CD14-positive monocyte (primary cell): Measurements from ENCODE around the gene APOBEC3A. TPM values are rescaled to one million over a fixed set of nuclear protein-coding genes. Genes with fewer than 3 reads are reported as not detected.
A peak's percentile ranks its signal among the peaks of the same experiment; 100 is the strongest.

Source experiments
- DNase-seq, 3 donors: peaks; one replicate each; pipeline ENCODE4 v3.0.0-alpha.2; 2011 to 2022
- H2AFZ ChIP-seq: 2 replicates; pipeline ENCODE4 v1.6.0; 2012; ENCODE audit warnings: mild to moderate bottlenecking, low read depth, low read length, inconsistent platforms; ENCODE audit not compliant: insufficient read depth, poor library complexity, severe bottlenecking
- H3K27ac ChIP-seq, 2 donors: 1 replicate in 1 of 2; 2 replicates in 1 of 2; pipeline ENCODE4 v1.5.1; 2012 to 2013; ENCODE audit warnings: low read length in 2 of 2, control low read depth in 1 of 2, inconsistent platforms in 1 of 2, low read depth in 1 of 2, mild to moderate bottlenecking in 1 of 2
- H3K27me3 ChIP-seq, 2 donors: one replicate each; pipeline versions ENCODE4 v1.6.0 to v1.6.1; 2011 to 2013; ENCODE audit warnings: low read length in 2 of 2; ENCODE audit not compliant: control insufficient read depth in 2 of 2, insufficient read depth in 2 of 2
- H3K36me3 ChIP-seq, 2 donors: replicated peaks in 1 of 2; 1 replicate in 1 of 2; 2 replicates in 1 of 2; pipeline versions ENCODE4 v1.5.1 to v1.6.1; 2012 to 2013; ENCODE audit warnings: low read length in 2 of 2, control low read depth in 1 of 2, inconsistent platforms in 1 of 2, mild to moderate bottlenecking in 1 of 2; ENCODE audit not compliant: insufficient read depth in 2 of 2, control insufficient read depth in 1 of 2
- H3K4me1 ChIP-seq, 2 donors: 1 replicate in 1 of 2; 2 replicates in 1 of 2; pipeline versions ENCODE4 v1.5.1 to v1.6.1; 2012 to 2013; ENCODE audit warnings: low read length in 2 of 2, control low read depth in 1 of 2, inconsistent platforms in 1 of 2, mild to moderate bottlenecking in 1 of 2, moderate library complexity in 1 of 2; ENCODE audit not compliant: insufficient read depth in 2 of 2, control insufficient read depth in 1 of 2
- H3K4me2 ChIP-seq: replicated peaks from 2 replicates; pipeline ENCODE3; 2012; ENCODE audit warnings: low read length, moderate library complexity, mild to moderate bottlenecking; ENCODE audit not compliant: poor library complexity, severe bottlenecking; ENCODE audit errors: extremely low read depth
- H3K4me3 ChIP-seq, 3 experiments: fragments of 200-600 bp in 1 of 3; sonication (generic) in 1 of 3; replicated peaks in 1 of 3; 1 replicate in 2 of 3; 2 replicates in 1 of 3; pipeline ENCODE4 v1.5.1; 2011 to 2013; ENCODE audit warnings: low read length in 3 of 3, mild to moderate bottlenecking in 3 of 3, control low read depth in 2 of 3, low read depth in 2 of 3, inconsistent platforms in 1 of 3, moderate library complexity in 1 of 3
- H3K79me2 ChIP-seq: 2 replicates; pipeline ENCODE4 v1.6.0; 2012; ENCODE audit warnings: mild to moderate bottlenecking, control low read depth, inconsistent platforms, low read length, moderate library complexity; ENCODE audit not compliant: insufficient read depth
- H3K9ac ChIP-seq: 2 replicates; pipeline ENCODE4 v1.6.0; 2017; ENCODE audit warnings: low read length, mild to moderate bottlenecking; ENCODE audit not compliant: insufficient read depth, poor library complexity, severe bottlenecking
- H3K9me3 ChIP-seq, 2 donors: replicated peaks in 1 of 2; 1 replicate in 1 of 2; 2 replicates in 1 of 2; pipeline versions ENCODE4 v1.5.1 to v1.6.1; 2012 to 2013; ENCODE audit warnings: low read length in 2 of 2, control low read depth in 1 of 2; ENCODE audit not compliant: control insufficient read depth in 1 of 2, insufficient read depth in 1 of 2
- H4K20me1 ChIP-seq: 2 replicates; pipeline ENCODE4 v1.6.0; 2012; ENCODE audit warnings: mild to moderate bottlenecking, low read length, control low read depth, moderate library complexity; ENCODE audit not compliant: insufficient read depth
- H3K27ac Mint-ChIP-seq, 7 donors: one replicate each; pipeline ENCODE4 v1.8.0; 2020; ENCODE audit warnings: mild to moderate bottlenecking in 7 of 7, mixed read lengths in 7 of 7, moderate library complexity in 6 of 7, inconsistent platforms in 2 of 7
- H3K27me3 Mint-ChIP-seq, 3 donors: one replicate each; pipeline ENCODE4 v1.8.0; 2021 to 2022; ENCODE audit warnings: low read depth in 3 of 3, mild to moderate bottlenecking in 3 of 3, mixed read lengths in 3 of 3, moderate library complexity in 3 of 3, inconsistent platforms in 1 of 3
- H3K36me3 Mint-ChIP-seq, 2 donors: one replicate each; pipeline ENCODE4 v1.8.0; 2020; ENCODE audit warnings: mixed read lengths in 2 of 2, inconsistent platforms in 1 of 2, mild to moderate bottlenecking in 1 of 2
- H3K4me1 Mint-ChIP-seq: one replicate; pipeline ENCODE4 v1.8.0; 2020; ENCODE audit warnings: mild to moderate bottlenecking, mixed read lengths
- H3K4me3 Mint-ChIP-seq, 2 donors: one replicate each; pipeline ENCODE4 v1.8.0; 2020; ENCODE audit warnings: mild to moderate bottlenecking in 2 of 2, mixed read lengths in 2 of 2, moderate library complexity in 1 of 2
- H3K9me3 Mint-ChIP-seq, 7 donors: one replicate each; pipeline ENCODE4 v1.8.0; 2020 to 2022; ENCODE audit warnings: mixed read lengths in 7 of 7, mild to moderate bottlenecking in 6 of 7, moderate library complexity in 6 of 7, inconsistent platforms in 2 of 7
- CTCF ChIP-seq: fragments of 200-600 bp; IDR thresholded peaks from one replicate; pipeline ENCODE4 v1.8.0; 2022; ENCODE audit warnings: antibody characterized with exemption, mild to moderate bottlenecking
- WGBS: methylation state at CpG from one replicate; pipeline ENCODE4 v1.1.5; 2013; ENCODE audit warnings: missing lambda C conversion rate; ENCODE audit not compliant: insufficient coverage; 5-methylcytosine and 5-hydroxymethylcytosine counted together
- intact Hi-C, 2 donors: fragments of 100-400 bp; cut with micrococcal nuclease; formaldehyde crosslinking; loops; one replicate each; pipeline versions ENCODE4 v1.15.0 to v1.15.1; 2023
- polyA plus RNA-seq, 3 donors: library from polyadenylated mRNA; depleted of rRNA in 1 of 3; unstranded in 2 of 3; stranded (reverse) in 1 of 3; fragments of 300-500 nt in 2 of 3; fragments of >200 nt in 1 of 3; fragmentation: Illumina TruSeq in 2 of 3; gene quantifications; 1 replicate in 2 of 3; 2 replicates in 1 of 3; pipeline ENCODE4 v1.2.3, GENCODE V29; 2012 to 2021

Gene APOBEC3A
- polyA plus RNA-seq, 3 donors, result 233 to 845 (median 247) TPM

GRCh38 chr22:38971791-38972190, 14.4 kb downstream of the APOBEC3A start:
- peaks cover 0 to 5% (median 2%) of the 10 kb centered on the region in 7 donors for H3K9me3 Mint-ChIP-seq
- H3K36me3 Mint-ChIP-seq, result peaks cover 5 to 12% of the 10 kb centered on the region in 2 donors
- Histone ChIP-seq H3K36me3 (no peaks in the 10 kb centered on the region), H3K4me3 (peak overlapping the region in 1 of 3 experiments; percentile 37), H3K9ac (no peak overlapping the region), H3K27me3 (no peaks in the 10 kb centered on the region), H3K27ac (peak overlapping the region; percentile 25 to 66), H2AFZ (no peak overlapping the region), H3K4me2 (peak overlapping the region; percentile 6), H4K20me1 (no peaks in the 10 kb centered on the region), H3K9me3 (no peaks in the 10 kb centered on the region), H3K4me1 (peaks cover 70 to 74% of the 10 kb centered on the region in 2 donors), H3K79me2 (no peaks in the 10 kb centered on the region)
- intact Hi-C loops, result loop anchor here (2.0 to 5.0 kb wide), 2 partner anchors 34 to 45 kb away; no protein-coding TSS in a partner anchor
- H3K27me3 Mint-ChIP-seq, result peaks cover 4 to 12% (median 4%) of the 10 kb centered on the region in 3 donors
- 85% methylated on average over 3 of the region's 3 CpGs for WGBS
- DNase-seq, result no peak
- H3K4me1 Mint-ChIP-seq, result peaks cover 69% of the 10 kb centered on the region
- TF ChIP-seq CTCF, result no peak
- H3K4me3 Mint-ChIP-seq, result no peak overlapping the region
- H3K27ac Mint-ChIP-seq, result peak overlapping the region in 6 of 7 donors; percentile 56 to 93 (median 85)

- peak overlapping the region; percentile 56 to 62 for H3K4me3 Mint-ChIP-seq
- peaks cover 3 to 12% (median 4%) of the 10 kb centered on the region in 3 donors for H3K27me3 Mint-ChIP-seq
- H3K9me3 Mint-ChIP-seq, result peaks cover 0 to 5% (median 2%) of the 10 kb centered on the region in 7 donors
- no CpG with 5 or more reads among the region's 5 CpGs for WGBS
- H3K36me3 Mint-ChIP-seq, result peaks cover 4 to 12% of the 10 kb centered on the region in 2 donors
- H3K4me3 ChIP-seq, result peak overlapping the region in 1 of 3 experiments; percentile 15
- no peak overlapping the region for H2AFZ ChIP-seq
- H3K9me3 ChIP-seq, result no peaks in the 10 kb centered on the region
- intact Hi-C loops, result loop anchor here (2.0 to 5.0 kb wide), 2 partner anchors 35 to 46 kb away; no protein-coding TSS in a partner anchor
- H3K4me2 ChIP-seq, result peak overlapping the region; percentile 19
- no peaks in the 10 kb centered on the region for H4K20me1 ChIP-seq
- no peak for TF ChIP-seq CTCF
- DNase-seq, result peak in 2 of 3 donors; percentile 23 to 37
- peaks cover 62 to 72% of the 10 kb centered on the region in 2 donors for H3K4me1 ChIP-seq
- H3K4me1 Mint-ChIP-seq, result peaks cover 65% of the 10 kb centered on the region
- peak overlapping the region; percentile 25 to 66 for H3K27ac ChIP-seq
- peak overlapping the region in 6 of 7 donors; percentile 81 to 93 (median 85) for H3K27ac Mint-ChIP-seq
- no peaks in the 10 kb centered on the region for H3K79me2 ChIP-seq
- no peaks in the 10 kb centered on the region for H3K27me3 ChIP-seq
- H3K9ac ChIP-seq, result no peak overlapping the region
- no peaks in the 10 kb centered on the region for H3K36me3 ChIP-seq
These were observed 15.1 kb downstream of the APOBEC3A start for GRCh38 chr22:38972558-38972957.
